GM12874 (cell line): Measurements from ENCODE around the gene MYCBP2.

Experiments
- CTCF ChIP-seq: IDR thresholded peaks from 2 replicates; pipeline ENCODE4 v1.5.1; 2011; ENCODE audit warnings: low read depth, mild to moderate bottlenecking, control low read depth, low read length, moderate library complexity; ENCODE audit not compliant: insufficient read depth

The MYCBP2 gene

DNA sequence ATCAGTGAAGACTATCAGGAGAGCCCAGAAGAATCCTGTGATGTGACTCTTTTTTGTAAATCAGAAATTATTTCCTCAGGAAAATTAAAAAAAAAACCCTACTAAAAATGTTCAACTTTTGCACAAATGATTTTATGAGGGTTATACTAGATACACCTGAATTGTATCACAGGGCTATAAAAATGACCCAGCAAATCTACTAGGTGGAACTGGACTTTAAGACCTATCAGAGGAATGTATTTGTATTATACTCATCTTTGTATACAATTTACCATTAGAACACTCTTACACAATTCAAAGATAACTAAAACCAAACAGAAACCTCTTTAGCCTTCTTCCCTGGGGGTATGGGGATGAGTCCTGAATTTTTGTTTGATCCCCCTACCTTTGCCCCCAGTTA lies 307.1 kb downstream of the MYCBP2 start:
- TF ChIP-seq CTCF: no peak

DNA sequence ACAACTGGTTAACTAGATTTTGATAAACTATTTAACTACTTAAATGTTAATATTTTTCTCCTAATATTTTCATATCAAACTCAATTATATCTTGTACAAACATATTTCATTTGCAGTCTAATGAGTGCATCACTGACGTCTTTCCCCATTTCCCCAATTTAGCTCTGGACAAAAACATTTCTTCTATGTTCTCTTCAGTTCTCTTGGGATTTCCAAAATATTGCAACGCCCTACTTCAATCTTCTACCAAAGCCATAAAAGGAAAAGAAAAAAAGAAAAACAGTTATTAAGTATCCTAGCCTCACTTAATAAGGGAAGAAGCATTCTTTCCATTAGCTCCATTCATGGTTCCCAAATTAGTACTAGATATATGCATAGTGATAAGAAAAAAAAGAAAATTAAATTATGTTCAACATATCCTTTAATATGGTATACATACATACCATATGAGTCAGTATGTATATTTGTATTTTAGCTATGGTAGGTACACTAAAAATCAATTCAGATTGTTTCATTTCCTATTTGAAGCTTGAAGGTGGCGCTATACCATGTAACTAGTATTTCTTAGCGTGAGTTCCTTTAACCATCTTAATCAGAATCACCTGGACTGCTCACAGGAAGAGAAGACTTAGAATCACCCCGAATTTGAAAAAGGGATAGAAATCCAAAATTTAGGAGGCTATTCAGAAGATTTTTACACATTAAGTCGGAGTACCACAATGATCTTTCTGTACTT lies 309.8 kb downstream of the MYCBP2 start:
- no peak for TF ChIP-seq CTCF

- no peak for TF ChIP-seq CTCF
Measured at GRCh38 chr13:77016251-77016812, 310.6 kb downstream of the MYCBP2 start.

- no peak for TF ChIP-seq CTCF
Measured at GRCh38 chr13:77014906-77015685, 311.8 kb downstream of the MYCBP2 start.

GRCh38 chr13:77013853-77014542 lies 312.9 kb downstream of the MYCBP2 start:
- TF ChIP-seq CTCF: no peak

- TF ChIP-seq CTCF: no peak
Measured at GRCh38 chr13:77009011-77009410, 317.9 kb downstream of the MYCBP2 start.

GRCh38 chr13:77002590-77003190 lies 324.2 kb downstream of the MYCBP2 start:
- TF ChIP-seq CTCF: peak; percentile 46; the same call in 1 of the 2 replicates
